ENCODE data around the gene CLPTM1. TPM values are rescaled to one million over a fixed set of nuclear protein-coding genes. Genes with fewer than 3 reads are reported as not detected.

Gene CLPTM1
- total and polyA plus RNA-seq, 9 of the 15 experiments (the other 6 are each of a cell fraction or from before 2014, with no cell fraction given), result 0.37 to 96.0 (median 27.5) TPM

- TF ChIP-seq FOXK2 (conservative IDR thresholded peaks at IDR 0.05 in 1 of 2, IDR thresholded peaks at IDR 0.05 in 1 of 2; ENCODE audit: low read depth in 2 of 2) (peak in 1 of 2 experiments; percentile 31; a peak in 2 of 4 replicates), ZNF589 (CRISPR knock-in tag; IDR thresholded peaks at IDR 0.05; ENCODE audit: low read depth) (no peak), SP1 (CRISPR knock-in tag; IDR thresholded peaks at IDR 0.05) (peak; percentile 67), ZFP30 (CRISPR knock-in tag; IDR thresholded peaks at IDR 0.05; ENCODE audit: borderline replicate concordance) (no peak), ZNF3 (CRISPR knock-in tag; IDR thresholded peaks at IDR 0.05) (no peak), ETV6 (IDR thresholded peaks at IDR 0.05; ENCODE audit: borderline replicate concordance in 1 of 2, low read depth in 2 of 2, low read length in 1 of 2) (no peak), ETV6 (CRISPR knock-in tag; IDR thresholded peaks at IDR 0.05; ENCODE audit: borderline replicate concordance) (peak; percentile 61; the same call in 1 of the 2 replicates), RFX7 (CRISPR knock-in tag; IDR thresholded peaks at IDR 0.05) (no peak), ADNP (tag; IDR thresholded peaks at IDR 0.05) (no peak), PREB (CRISPR knock-in tag; IDR thresholded peaks at IDR 0.05) (no peak), ZNF77 (CRISPR knock-in tag; IDR thresholded peaks at IDR 0.05) (no peak), CREB3L1 (IDR thresholded peaks at IDR 0.05; ENCODE audit: borderline replicate concordance, low read depth) (0 out of 2 replicates have a peak, but pooled peaks have one; percentile 59), RAD51 (IDR thresholded peaks at IDR 0.05; ENCODE audit: borderline replicate concordance, low read depth) (no peak), ZBTB43 (CRISPR knock-in tag; IDR thresholded peaks at IDR 0.05) (no peak), ZSCAN29 (IDR thresholded peaks at IDR 0.05) (no peak), MYNN (IDR thresholded peaks at IDR 0.05) (no peak), MYNN (CRISPR knock-in tag; IDR thresholded peaks at IDR 0.05) (no peak), RCOR1 (IDR thresholded peaks at IDR 0.05; ENCODE audit: borderline replicate concordance in 1 of 2, low read depth in 2 of 2, low read length in 2 of 2) (no peak), GABPB1 (CRISPR knock-in tag; IDR thresholded peaks at IDR 0.05) (peak; percentile 96), GTF2A2 (tag; IDR thresholded peaks at IDR 0.05) (no peak), KDM4B (IDR thresholded peaks at IDR 0.05; ENCODE audit: borderline replicate concordance in 2 of 2, low read depth in 1 of 2) (peak in 1 of 2 experiments; percentile 95; a peak in 2 of 4 replicates)
- TF ChIP-seq, protein P1, sequence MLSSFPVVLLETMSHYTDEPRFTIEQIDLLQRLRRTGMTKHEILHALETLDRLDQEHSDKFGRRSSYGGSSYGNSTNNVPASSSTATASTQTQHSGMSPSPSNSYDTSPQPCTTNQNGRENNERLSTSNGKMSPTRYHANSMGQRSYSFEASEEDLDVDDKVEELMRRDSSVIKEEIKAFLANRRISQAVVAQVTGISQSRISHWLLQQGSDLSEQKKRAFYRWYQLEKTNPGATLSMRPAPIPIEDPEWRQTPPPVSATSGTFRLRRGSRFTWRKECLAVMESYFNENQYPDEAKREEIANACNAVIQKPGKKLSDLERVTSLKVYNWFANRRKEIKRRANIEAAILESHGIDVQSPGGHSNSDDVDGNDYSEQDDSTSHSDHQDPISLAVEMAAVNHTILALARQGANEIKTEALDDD (IDR thresholded peaks at IDR 0.05), result no peak
- TF ChIP-seq, protein P2, sequence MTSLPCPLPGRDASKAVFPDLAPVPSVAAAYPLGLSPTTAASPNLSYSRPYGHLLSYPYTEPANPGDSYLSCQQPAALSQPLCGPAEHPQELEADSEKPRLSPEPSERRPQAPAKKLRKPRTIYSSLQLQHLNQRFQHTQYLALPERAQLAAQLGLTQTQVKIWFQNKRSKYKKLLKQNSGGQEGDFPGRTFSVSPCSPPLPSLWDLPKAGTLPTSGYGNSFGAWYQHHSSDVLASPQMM (CRISPR knock-in tag; IDR thresholded peaks at IDR 0.05), result no peak
Observed at GRCh38 chr19:45038931-45039893, 84.0 kb downstream of the CLPTM1 start, which contains the start of gene CLASRP (continued).

Data from K562 (cell line).